ENCODE measurements around the gene TMEM232. TPM values are rescaled to one million over a fixed set of nuclear protein-coding genes. Genes with fewer than 3 reads are reported as not detected.

Gene TMEM232
- total and polyA plus RNA-seq, 2 donors from 2014 or later, result 4.8 to 11.3 TPM

DNA sequence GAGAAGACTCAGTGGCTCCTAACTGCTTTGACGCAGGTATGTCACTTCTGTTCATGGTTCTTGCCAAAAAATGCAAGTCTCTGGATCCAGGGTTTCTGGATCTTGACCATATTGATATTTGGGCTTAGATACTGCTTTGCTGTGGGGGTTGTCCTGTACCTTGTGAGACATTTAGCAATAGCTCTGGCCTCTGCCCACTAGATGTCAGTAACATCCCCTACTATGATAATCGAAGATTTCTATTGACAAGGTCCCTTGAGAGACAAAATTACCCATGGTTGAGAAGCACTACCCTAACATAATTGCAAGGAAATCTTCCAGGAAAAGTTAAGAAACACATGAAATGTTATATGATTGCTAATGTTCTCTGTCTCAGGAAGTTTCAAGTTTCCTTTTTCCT, 285.4 kb downstream of the TMEM232 start:
- H3K9ac ChIP-seq (ENCODE audit: low read length in 3 of 3), result no peak overlapping the region
- no peaks in the 10 kb centered on the region for H3K27me3 ChIP-seq (ENCODE audit: control insufficient read depth, insufficient read depth, low read length)
- no peaks in the 10 kb centered on the region for H3K9me3 ChIP-seq (ENCODE audit: control insufficient read depth in 2 of 3, insufficient read depth in 1 of 3, low read length in 3 of 3)
- DNase-seq (peak in 2 of 5 donors; percentile 11 to 28), FAIRE-seq (no peak)
- H3K4me1 ChIP-seq (ENCODE audit: control insufficient read depth in 2 of 3, insufficient read depth in 2 of 3, low read depth in 1 of 3, low read length in 3 of 3), result no peaks in the 10 kb centered on the region
- TF ChIP-seq, protein P1, sequence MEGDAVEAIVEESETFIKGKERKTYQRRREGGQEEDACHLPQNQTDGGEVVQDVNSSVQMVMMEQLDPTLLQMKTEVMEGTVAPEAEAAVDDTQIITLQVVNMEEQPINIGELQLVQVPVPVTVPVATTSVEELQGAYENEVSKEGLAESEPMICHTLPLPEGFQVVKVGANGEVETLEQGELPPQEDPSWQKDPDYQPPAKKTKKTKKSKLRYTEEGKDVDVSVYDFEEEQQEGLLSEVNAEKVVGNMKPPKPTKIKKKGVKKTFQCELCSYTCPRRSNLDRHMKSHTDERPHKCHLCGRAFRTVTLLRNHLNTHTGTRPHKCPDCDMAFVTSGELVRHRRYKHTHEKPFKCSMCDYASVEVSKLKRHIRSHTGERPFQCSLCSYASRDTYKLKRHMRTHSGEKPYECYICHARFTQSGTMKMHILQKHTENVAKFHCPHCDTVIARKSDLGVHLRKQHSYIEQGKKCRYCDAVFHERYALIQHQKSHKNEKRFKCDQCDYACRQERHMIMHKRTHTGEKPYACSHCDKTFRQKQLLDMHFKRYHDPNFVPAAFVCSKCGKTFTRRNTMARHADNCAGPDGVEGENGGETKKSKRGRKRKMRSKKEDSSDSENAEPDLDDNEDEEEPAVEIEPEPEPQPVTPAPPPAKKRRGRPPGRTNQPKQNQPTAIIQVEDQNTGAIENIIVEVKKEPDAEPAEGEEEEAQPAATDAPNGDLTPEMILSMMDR (IDR thresholded peaks at IDR 0.05; ENCODE audit: borderline replicate concordance, extremely low read depth, insufficient read depth), result peak; percentile 35
- H3K27ac ChIP-seq (ENCODE audit: low read depth in 2 of 2, low read length in 2 of 2), result no peak overlapping the region
- H3K4me3 ChIP-seq (ENCODE audit: low read length in 3 of 3), result no peak overlapping the region
- H3K36me3 ChIP-seq (ENCODE audit: control insufficient read depth in 2 of 3, insufficient read depth in 3 of 3, low read length in 3 of 3), result no peaks in the 10 kb centered on the region
- intact Hi-C loops (cut with DNase I), result no loop called here

DNA sequence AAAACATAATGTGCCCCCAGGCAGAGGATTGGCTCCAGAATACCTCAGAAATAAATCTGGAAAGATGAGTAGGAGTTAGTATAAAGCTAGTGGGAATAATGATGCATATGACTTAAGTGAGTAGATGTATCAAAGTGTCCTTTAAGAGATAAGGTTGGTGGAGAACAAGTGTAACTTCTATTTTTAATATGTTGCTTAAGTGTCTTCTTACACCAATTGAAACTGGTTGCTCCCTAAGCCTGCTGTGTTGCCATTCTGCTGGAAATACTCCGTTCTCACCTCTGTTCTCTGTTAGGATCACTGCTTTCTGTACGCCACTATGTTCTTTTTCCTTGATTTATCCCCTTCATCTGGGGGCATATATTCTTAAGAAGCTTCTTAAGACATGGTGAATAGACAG, 286.4 kb downstream of the TMEM232 start:
- no peaks in the 10 kb centered on the region for H3K9me3 ChIP-seq (ENCODE audit: control insufficient read depth in 2 of 3, insufficient read depth in 1 of 3, low read length in 3 of 3)
- H3K9ac ChIP-seq (ENCODE audit: low read length in 3 of 3), result no peak overlapping the region
- no peaks in the 10 kb centered on the region for H3K4me1 ChIP-seq (ENCODE audit: control insufficient read depth in 2 of 3, insufficient read depth in 2 of 3, low read depth in 1 of 3, low read length in 3 of 3)
- no peak overlapping the region for H3K27ac ChIP-seq (ENCODE audit: low read depth in 2 of 2, low read length in 2 of 2)
- intact Hi-C loops (cut with DNase I), result no loop called here
- no peak overlapping the region for H3K4me3 ChIP-seq (ENCODE audit: low read length in 3 of 3)
- no peaks in the 10 kb centered on the region for H3K27me3 ChIP-seq (ENCODE audit: control insufficient read depth, insufficient read depth, low read length)
- FAIRE-seq (no peak), DNase-seq (no peak)
- no peaks in the 10 kb centered on the region for H3K36me3 ChIP-seq (ENCODE audit: control insufficient read depth in 2 of 3, insufficient read depth in 3 of 3, low read length in 3 of 3)
- TF ChIP-seq, protein P1 (IDR thresholded peaks at IDR 0.05; ENCODE audit: borderline replicate concordance, extremely low read depth, insufficient read depth), result no peak

DNA sequence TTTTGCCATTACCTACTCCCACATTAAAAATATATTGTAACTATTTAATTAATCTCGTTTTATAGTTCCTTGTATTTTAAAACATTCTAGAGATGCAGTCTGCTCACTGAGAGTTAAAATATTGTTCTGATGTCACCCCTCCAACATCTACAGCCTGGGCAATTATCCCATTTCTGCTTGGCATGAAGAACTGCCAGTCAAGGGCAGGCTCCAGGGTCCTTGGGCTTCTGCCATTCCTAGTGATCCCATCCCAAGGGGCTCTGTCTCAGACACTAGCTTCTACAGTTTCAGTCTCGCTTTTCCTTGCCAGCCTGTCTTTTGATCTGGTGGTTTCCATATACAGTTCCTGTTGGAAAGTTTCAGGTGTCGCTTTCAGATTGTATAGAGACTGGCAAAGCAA, 287.2 kb downstream of the TMEM232 start:
- intact Hi-C loops (cut with DNase I), result no loop called here
- FAIRE-seq, result no peak
- H3K27me3 ChIP-seq (ENCODE audit: control insufficient read depth, insufficient read depth, low read length), result no peaks in the 10 kb centered on the region

More for the DNA sequence above, 287.2 kb downstream of the TMEM232 start:
- TF ChIP-seq, protein P1 (IDR thresholded peaks at IDR 0.05; ENCODE audit: borderline replicate concordance, extremely low read depth, insufficient read depth), result no peak
- no peak overlapping the region for H3K4me3 ChIP-seq (ENCODE audit: low read length in 3 of 3)
- no peak overlapping the region for H3K27ac ChIP-seq (ENCODE audit: low read depth in 2 of 2, low read length in 2 of 2)
- no peaks in the 10 kb centered on the region for H3K36me3 ChIP-seq (ENCODE audit: control insufficient read depth in 2 of 3, insufficient read depth in 3 of 3, low read length in 3 of 3)
- H3K9ac ChIP-seq (ENCODE audit: low read length in 3 of 3), result no peak overlapping the region
- no peak for DNase-seq
- H3K4me1 ChIP-seq (ENCODE audit: control insufficient read depth in 2 of 3, insufficient read depth in 2 of 3, low read depth in 1 of 3, low read length in 3 of 3), result no peaks in the 10 kb centered on the region
- no peaks in the 10 kb centered on the region for H3K9me3 ChIP-seq (ENCODE audit: control insufficient read depth in 2 of 3, insufficient read depth in 1 of 3, low read length in 3 of 3)

Data from kidney (tissue), 14 donors.